Activated CD8-positive, alpha-beta memory T cell treated with anti-CD3 and anti-CD28 coated beads, Interleukin-2, amount 50 U/mL, for 1 hour (primary cell): ENCODE results near the gene TNRC18.

Experiments used
- DNase-seq: peaks from one replicate; pipeline ENCODE4 v3.0.0-alpha.2; 2020; ENCODE audit errors: extremely low read depth

Gene TNRC18

DNA sequence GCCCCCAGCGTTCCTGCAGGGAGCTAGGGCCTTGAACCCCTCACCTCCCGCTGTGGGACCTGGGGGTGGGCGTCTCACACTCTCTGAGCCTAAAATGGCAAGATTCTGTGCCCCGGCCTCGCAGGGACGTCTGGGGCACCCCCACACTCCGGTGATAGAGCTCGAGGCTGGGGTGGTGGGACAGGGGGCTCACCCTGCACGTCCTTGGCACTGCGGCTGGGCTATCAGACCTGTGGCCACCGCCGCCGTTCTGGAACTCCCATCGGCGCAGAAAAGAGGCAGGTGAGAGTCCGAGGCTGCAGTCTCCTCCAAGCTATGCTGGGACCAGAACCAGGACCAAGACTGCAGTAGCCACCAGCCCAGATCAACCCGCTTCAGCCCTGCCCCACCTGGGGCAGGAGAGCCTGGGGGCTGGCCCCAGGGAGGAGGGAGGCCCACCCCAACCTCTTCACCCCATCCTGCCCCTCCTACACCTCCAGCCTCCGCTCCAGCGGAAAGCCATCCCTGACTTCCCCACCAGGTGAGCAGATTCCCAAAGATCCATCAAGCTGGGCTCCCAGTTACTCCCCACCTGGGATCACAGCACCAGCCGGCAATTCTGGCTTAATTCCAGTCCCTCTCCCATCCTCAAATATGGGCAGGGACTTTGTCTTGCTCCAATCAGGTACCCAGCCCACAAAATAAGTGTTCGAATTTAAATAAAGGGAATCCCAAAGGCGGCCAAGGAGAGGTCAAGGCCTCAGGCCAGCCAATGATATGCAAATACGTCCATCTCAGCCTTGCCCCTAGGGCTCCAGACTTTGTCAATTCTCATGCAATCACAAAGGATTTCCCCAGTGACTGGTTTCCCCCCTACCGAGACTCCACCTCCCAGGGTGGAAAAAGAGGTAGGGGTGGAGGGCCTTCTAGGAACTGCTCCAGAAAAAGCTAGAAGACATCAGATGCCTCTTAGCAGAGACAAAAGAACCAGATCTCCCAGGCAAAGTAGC, 16.4 kb downstream of the TNRC18 start:
- no peak for DNase-seq

DNA sequence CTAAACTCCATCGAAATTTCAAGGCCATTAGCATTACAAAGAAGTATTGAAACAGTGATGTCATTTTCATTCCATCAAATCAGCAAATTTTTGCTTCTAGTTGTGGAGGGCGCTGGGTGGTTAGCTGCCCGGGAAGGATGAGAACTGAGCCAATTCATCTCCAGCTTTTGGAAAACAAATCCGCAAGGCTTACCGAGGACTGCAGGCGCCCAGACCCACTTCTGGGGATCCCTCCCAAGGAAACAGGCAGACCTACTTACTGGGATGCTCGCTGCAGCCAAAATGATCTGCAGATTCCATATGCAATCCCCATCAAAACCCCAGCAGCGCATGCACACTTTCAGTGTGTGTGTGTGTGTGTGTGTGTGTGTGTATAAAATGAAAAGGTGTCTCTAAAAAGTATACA, 19.2 kb downstream of the TNRC18 start:
- DNase-seq = no peak

DNA sequence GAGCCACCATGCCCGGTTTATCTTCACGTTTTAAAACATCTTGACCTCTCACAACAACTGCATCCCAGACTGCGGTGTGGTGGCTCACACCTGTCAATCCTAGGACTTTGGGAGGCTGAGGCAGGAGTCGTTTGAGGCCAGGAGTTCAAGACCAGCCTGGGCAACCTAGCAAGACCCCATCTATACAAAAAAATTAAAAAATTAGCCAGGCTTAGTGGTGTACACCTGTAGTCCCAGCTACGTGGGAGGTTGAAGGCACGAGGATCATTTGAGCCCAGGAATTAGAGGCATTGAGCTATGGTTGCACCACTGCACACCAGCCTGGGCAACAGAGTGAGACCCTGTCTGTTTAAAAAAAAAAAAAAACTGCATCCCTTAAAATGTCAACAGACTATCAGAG, 20.2 kb downstream of the TNRC18 start:
- no peak for DNase-seq

DNA sequence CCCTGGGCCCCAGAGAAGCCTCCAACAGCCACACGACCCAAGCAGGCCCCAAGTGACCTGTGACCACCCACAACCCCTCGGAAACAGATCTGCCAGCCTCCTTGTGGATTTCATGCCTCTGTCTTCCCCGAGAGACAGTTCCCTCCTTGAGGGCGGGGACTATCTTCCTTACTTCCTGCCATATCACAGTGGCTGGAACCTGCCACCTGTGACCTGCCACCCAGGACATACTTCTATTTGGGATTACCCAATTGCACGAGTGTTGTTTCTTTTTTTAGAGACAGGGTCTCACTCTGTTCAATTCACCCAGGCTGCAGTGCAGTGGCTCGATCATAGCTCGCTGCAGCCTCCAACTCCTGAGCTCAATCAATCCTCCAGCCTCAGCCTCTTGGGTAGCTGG, 25.9 kb downstream of the TNRC18 start:
- no peak for DNase-seq

DNA sequence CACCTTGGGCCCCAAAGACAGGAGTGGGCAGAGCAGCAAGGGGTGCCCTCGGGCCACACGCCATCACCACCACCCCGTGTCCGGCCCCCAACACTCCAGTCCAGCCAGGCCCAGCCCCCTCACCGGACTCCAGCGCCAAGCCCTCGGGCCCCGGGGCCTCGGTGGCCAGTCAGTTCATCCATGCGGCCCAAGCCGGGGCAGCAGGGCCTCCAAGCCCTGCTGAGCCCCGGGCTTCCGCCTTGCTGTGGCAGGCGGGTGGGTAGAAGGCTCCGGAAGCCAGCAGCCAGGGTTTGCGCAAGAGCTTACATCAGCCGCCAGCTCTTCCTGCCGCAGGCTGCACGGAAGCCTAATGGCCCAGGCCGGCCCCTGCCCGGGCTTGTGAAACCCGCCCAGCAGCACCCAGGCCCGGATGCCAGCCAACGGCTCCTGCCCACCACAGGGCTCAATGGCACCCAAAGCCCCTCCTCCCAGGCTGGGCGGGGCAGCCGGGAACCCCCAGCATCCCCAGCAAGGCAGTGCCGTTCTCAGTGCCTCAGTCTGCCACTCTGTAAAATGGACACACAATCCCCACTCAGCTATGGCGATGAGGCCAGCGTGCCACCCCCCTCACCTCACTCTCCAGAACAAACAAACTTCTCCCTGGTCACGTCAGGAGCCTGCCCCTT, 26.5 kb downstream of the TNRC18 start:
- peak; percentile 83 for DNase-seq

DNA sequence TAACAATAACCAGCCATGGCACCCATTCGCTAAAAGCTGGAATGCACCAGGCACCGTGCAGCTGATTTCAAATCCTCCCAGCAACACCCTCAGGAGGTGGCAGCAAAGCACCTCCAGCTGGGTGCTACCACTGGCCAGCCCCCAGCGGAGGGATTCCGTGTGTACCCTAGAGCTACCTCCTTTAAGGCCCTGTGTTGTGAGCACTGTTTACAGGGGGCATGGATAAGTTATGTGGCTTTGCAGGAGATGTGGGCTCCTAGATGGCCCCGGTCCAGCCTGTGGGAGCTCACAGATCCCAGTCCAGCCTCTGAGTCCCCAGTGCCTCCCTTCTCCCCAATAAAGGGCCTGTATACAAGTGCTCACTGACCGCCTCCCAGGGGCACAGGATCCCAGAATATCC, 27.1 kb downstream of the TNRC18 start:
- DNase-seq = peak; percentile 37

DNA sequence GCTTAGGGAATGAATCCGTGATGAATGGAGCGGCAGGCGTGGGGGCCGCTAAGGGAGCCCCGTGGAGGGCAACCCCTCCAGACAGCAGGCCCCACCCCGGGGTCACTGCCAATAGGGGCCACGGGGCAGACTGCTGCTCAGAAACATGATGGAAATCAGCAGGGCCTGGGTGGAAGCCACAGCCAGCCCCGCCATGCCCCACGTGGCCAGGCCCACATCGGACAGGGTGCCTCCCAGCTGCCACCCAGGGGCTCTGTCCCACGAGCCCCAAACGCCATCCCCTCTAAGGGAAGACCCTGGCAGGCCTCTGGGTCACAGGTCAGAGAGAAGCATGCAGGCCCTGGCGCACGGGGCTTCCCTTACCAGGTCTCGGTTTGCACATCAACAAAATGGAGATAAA, 28.4 kb downstream of the TNRC18 start:
- DNase-seq = no peak

DNA sequence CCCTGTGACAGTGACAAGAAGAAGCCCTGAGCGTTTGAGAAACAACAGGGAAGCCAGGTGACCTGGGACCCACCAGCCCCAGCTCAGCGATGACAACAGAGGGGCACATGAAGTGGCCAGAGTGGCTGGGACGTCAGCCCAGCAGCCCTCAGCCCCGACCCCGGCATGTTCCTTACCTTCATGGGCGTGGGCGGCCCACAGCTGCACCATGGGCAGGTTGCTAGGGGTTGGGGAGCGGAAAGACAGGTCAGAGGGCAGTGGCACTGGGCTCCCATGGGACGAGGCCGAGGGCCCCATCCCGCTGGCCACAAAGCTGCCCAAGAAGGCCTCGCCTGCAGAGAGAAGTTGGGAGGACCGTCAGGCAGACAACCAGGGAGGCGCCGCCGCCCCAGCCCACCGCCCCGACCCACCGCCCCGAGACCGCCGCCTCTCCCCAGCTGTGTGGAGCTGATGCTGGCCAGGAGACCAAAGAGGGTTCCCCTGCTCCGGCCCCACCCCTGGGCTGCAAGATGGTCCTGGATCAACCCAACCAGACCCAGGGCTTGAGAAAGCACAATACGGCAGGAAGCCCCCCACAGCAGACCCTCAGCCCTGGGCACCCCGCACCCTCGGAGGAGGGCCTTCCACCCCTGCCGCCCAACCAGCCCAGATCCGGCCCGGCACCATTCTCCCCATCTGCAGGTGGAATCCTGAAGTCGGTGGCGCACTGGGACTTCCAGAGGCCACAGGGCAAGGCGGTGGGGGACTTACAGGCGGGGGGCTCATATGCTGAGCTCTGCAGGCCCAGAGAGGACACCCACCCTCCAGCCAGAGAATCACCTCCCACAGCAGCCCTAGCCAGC, 29.1 kb downstream of the TNRC18 start:
- DNase-seq = no peak

DNA sequence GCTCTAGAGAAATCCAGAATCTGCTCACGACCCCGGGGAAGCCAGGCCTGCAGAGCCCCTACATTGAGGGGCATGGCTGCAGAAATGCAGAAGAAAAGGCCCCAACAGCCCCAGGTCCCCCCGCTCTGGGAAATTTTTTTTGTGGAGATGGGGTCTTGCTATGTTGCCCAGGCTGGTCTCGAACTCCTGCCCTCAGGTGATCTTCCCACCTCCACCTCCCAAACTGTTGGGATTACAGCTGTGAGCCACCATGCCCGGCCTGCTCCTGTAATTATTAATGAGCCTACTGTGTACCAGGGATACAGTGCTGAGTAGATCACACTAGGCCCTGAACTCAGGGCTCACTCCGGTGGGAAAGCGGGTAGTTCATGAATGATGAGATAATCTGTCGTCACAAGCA, 29.9 kb downstream of the TNRC18 start:
- DNase-seq = no peak

DNA sequence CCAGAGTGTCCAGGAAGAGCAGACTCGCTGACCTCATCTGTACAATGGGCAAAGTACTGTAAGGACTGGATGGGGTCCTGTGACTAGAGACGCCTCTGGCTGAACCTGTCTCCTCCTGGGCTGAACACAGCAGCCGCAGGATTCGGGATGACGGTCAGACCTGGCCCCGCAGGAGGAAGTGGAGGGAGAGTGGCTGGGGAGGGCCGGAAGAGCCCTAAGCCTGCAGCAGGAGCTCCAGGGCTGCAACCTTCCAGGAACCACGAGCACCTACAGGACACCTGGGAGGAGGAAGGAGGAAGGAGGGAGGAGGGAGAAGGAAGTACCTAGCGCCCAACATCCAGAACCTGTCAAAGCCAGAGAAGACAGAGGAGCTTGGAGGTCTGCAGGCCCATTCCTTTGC, 30.3 kb downstream of the TNRC18 start:
- no peak for DNase-seq

DNA sequence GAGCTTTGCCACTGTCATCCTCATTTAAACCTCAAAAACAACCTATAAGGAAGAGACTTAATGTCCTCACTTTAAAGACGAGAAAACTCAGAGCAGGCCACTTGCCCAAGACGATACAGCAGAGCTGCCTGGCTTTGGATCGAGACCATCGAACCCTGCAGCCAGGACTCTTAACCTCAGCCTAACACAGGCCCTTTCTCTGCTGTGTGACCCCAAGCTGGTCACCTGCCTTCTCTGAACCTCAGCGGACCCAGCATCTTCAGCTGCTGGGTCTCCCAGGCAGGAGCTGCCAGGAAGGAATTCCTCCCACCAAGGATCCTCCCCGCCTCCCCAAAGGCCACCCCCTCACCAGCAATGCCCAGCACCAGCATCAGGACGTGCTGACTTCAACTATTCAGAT, 32.7 kb downstream of the TNRC18 start:
- no peak for DNase-seq

DNA sequence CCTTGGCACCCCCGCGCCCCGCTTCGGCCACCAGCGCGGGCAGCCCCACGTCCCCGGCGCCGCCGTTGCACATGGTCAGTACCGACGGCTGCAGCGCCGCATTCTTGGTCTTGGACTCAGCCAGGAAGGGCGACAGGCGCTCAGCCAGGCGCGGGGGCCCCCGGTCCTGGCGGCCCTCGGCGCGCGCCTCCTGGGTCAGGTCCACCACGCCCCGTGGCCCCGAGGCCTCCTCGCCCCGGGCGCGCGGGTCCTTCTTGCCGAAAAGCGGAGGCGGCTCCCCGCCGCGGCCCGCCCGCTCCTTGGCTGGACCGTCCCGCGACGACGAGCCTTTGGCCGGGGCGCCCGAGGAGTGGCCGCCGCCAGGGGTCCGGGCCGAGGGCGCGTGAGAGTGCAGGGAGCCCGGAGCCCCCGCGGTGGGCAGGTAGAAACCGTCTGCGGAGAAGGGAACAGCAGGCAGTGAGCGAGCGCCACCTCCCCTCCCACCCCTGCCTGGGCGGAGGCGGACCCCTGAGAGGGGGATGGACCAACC, 34.7 kb downstream of the TNRC18 start:
- DNase-seq = no peak

DNA sequence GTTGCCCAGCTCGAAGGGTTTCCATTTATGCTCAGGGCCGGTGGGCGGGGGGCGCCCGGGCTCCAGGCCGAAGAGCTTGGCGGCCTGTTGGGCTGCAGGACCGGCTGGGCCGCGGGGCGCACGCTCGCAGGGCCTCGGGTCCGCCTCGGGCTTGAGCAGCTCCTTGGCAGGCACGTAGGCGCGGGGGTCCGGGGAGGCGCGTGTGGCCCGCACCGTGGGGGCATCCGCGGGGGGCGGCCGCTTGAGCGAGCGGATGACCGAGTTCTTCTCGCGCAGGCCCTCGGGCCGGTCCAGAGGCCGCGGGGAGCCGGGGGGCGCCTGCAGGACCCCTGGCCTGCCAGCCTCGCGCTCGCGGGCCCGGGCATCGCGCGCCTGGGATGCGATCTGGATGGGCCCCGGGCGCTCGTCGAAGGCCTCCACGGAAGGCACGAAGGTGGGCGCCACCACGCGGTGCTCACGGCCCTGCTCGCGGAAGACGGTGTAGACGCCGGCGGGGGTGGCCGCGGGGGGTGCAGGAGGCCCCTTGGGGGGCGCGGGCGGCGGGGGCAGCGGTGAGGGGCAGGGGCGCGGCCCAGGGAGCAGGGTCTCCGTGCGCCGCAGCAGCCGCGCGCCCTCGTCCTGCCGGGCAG, 35.2 kb downstream of the TNRC18 start:
- DNase-seq = no peak

DNA sequence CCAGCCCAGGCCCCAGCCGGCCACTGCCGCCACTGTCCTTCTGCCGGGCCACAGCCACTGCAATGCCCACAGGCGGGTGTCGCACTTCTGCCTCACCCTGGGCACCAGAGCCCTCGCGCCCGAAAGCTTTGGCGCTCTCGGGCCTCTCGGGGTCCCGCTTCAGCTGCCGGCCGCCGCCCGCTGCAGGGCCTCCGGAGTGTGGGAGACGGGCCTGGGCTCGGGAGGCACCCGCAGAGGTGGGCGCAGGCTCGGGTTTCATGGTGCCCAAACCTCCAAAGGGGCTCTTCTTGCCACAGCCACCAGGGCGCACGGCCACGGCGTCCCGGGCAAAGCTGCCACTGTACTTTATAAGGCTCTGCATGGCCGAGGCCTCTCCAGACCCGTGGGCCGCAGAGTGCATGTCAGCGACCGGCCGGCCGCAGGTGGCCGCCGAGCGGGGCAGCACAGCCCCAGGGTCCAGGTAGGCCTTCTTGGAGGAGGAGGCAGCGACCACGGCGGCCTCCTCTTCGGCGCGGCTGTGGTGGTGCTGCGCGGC, 35.9 kb downstream of the TNRC18 start:
- no peak for DNase-seq

DNA sequence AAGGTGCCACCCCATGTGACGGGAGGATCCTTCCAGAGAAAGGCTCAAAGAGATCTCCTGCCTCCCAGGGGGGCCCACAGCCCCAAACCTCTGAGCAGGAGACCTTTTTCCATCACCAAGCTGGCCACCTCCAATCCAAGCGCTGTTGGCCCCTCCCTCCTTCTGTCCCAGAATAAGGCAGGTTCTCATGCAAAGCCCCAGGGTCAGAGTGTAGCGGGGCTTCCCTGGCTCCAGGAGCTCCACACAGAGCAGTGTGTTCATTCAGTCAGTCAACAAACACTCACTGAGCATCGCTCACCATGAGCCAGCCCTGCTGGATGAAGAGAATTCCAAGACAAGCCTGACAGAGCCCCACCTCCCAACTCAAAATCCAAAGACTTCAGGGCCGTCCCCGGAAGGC, 39.0 kb downstream of the TNRC18 start:
- no peak for DNase-seq

DNA sequence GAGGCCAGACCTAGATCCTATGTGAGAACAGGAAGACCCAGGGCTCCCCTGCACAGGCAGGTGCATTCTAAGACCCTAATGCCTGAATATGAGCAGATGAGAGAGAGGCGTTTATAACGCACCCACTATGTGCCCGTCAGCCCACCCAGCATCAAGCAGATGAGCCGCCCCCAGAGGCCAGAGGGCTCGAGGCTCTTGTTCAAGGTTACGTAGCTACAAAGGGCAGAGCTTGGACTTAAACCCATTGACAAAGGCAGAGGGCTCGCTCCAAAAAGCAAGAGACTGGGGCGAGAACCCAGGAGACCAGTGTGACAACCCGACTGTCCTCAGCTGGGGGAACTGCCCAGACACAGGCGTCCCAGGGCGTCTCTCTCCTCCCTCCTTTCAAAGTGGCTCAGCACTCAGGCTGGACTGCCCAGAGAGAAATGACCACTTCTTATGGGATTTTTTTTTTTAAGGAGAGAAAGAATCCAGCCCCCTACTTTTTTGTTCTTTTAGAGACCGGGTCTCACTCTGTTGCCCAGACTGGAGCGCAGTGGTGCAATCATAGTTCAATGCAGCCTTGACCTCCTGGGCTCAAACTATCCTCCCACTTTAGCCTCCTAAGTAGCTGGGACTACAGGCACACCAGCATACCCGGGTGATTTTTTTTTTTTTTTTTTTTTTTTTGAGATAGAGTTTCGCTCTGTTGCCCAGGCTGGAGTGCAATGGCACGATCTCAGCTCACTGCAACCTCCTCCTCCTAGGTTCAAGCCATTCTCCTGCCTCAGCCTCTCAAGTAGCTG, 40.1 kb downstream of the TNRC18 start:
- no peak for DNase-seq

DNA sequence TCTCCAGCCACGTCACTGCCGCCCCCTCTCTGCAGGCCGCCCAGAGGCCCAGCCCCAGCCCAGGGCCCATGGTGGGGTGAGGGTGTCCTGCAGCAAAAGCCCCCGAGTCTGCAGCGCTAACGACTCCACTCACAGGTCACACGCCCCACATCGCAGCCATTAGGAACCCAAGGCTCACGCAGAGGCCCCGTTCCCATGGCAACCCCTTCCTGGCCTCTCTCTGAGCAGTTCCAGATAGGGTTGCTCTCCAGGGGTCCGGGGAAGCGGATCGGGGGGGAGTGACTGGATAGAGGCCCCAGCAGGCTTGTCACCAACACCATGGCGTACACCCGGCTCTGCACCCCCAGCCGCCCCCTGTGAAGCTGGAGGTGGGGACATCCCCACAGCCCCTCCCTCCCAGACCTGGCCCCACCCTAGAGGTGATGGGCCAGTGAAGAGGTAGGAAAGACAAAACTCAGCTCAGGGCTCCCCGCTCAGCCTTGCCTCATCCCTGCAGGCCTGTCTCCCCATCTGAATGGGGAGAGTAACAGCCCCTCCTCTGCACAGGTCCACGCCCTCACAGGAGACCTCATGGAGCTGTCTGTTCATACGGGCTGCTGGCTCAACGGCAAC, 41.2 kb downstream of the TNRC18 start:
- no peak for DNase-seq

DNA sequence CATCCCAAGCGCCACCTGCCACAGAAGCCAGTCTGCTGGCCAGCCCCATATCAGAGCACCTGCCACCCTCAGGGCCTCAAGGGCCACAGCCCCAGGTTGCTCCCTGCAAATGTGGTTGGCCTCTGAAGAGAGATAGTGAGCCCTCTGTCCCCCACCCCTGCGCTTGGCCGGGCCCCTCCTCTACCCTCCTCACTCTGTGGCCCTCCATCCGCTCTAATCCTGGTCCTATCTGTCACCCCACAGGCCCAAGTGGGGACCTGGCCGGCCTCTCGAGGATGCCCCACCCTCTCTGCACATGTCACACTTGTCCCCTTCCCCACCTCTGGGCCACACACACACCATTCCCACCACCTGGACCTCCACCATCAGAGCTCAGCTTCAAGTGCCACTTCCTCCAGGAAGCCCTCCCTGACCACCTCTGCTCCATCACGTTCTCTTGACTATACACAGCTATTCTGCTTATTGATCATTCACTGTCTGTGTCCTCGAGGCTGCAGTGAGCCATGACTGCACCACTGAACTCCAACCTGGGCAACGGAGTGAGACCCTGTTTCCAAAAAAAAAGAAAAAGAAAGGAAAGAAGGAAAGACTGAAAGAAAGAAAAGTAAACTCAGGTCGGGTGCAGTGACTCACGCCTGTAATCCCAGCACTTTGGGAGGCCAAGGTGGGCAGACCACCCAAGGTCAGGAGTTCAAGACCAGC, 42.4 kb downstream of the TNRC18 start:
- DNase-seq = no peak

DNA sequence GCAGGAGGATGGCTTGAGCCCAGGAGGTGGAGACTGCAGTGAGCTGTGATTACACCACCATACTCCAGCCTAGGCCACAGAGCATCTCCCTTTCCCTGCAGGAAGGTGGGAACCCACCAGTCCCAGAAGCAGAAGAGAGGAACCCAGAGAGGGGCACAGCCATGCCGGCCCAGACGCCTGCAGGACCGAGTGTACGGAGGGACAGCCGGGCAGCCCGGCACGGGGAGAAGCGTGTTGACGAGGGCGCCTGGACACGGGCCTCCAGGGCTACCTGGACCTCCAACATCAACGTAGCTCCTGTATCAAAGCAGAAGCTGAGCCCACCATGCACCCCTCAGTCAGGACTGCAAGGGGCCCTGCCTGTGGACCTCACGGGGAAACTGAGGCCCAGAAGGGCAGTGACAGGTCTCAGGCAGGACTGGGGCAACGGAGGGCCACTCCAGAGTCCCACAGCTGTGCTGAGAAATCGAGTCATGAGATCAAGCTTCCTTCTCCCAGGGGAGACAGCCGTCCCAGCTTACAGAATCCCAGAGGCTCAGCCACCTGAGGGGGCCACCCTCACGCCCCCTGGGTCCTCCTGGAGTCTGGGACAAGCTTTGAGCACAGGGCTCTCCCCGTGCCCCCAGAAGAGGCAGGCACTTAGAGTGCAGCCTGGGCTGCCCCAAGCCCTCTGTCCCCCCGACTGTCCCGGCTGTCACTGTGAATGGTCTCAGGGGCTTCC, 43.1 kb downstream of the TNRC18 start:
- DNase-seq = no peak
